Activated B cell treated with CpG ODN at 0.5 μM for 24 hours (primary cell): ENCODE measurements around the gene C14orf180. TPM values are rescaled to one million over a fixed set of nuclear protein-coding genes. Genes with fewer than 3 reads are reported as not detected.

ENCODE experiments used
- ATAC-seq: fragments of 200-7000 bp; cut with Tn5 transposase; one replicate; pipeline ENCODE4 v1.10.0; 2021; ENCODE audit warnings: low read depth, mild to moderate bottlenecking, moderate library complexity
- CTCF ChIA-PET: fragments of 350-600 bp; sonication (Branson Sonifier 250); formaldehyde crosslinking; loops from one replicate; lab custom pipeline; 2021; ENCODE audit warnings: antibody characterized with exemption; lab: Charles Lee
- POLR2A ChIA-PET: fragments of 350-600 bp; sonication (Branson Sonifier 250); formaldehyde crosslinking; loops from one replicate; lab custom pipeline; 2021; ENCODE audit warnings: antibody characterized with exemption; lab: Charles Lee
- DNase-seq: peaks from one replicate; pipeline ENCODE4 v3.0.0; 2022
- H3K27ac Mint-ChIP-seq: one replicate; pipeline ENCODE4 v1.8.0; 2020; ENCODE audit warnings: mixed read lengths
- H3K27me3 Mint-ChIP-seq: one replicate; pipeline ENCODE4 v1.8.0; 2021; ENCODE audit warnings: mixed read lengths
- H3K36me3 Mint-ChIP-seq: one replicate; pipeline ENCODE4 v1.8.0; 2021; ENCODE audit warnings: low read depth, mixed read lengths
- H3K4me1 Mint-ChIP-seq: one replicate; pipeline ENCODE4 v1.8.0; 2021; ENCODE audit warnings: mixed read lengths
- H3K4me3 Mint-ChIP-seq: one replicate; pipeline ENCODE4 v1.8.0; 2020; ENCODE audit warnings: mild to moderate bottlenecking, mixed read lengths
- H3K9me3 Mint-ChIP-seq: one replicate; pipeline ENCODE4 v1.8.0; 2020; ENCODE audit warnings: mixed read lengths
- intact Hi-C: fragments of 100-400 bp; cut with micrococcal nuclease; formaldehyde crosslinking; loops from one replicate; pipeline ENCODE4 v1.15.1; 2024
- total RNA-seq: library from RNA; stranded (reverse); gene quantifications from 2 replicates; pipeline ENCODE4 v1.2.3, GENCODE V29; 2022
- TF ChIP-seq, protein P1 (sequence below): fragments of 200-600 bp; IDR thresholded peaks from one replicate; pipeline ENCODE4 v1.8.0; 2022; ENCODE audit warnings: antibody characterized with exemption, mild to moderate bottlenecking

Gene C14orf180
- total RNA-seq, 1 donor from 2014 or later, result not detected

DNA sequence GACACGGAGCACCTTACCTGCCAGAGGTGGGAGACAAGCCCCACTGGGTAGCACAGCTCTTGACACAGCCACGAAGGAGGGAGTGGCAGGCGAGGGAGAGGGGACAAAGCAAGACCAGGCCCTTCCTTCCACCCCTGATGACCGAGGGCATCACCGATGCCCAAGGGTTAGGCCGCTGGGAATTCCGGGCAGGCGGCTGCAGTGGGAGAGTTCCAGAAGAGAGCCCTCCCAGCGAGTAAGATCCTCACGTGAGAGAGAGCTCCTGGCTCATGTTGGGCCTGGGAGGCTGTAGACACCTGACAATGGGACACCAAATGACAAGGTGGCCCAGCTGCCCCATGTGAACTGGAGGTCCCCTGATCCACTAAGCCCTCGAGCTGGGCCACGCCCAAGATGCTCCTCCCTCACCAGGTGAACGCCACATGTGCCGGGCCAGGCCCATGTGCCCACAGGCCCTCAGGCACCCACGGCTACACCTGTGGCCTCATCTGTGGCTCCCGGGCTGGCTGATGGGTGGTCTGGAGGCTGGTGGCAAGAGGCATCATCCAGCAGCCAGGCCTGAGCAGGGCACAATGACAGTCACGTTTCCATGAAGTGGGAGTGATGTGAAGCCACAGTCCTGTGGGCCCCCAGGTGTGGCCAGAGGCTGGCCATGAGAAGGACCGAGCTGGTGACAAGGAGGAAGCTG lies 32.1 kb upstream of the C14orf180 start:
- TF ChIP-seq, protein P1, sequence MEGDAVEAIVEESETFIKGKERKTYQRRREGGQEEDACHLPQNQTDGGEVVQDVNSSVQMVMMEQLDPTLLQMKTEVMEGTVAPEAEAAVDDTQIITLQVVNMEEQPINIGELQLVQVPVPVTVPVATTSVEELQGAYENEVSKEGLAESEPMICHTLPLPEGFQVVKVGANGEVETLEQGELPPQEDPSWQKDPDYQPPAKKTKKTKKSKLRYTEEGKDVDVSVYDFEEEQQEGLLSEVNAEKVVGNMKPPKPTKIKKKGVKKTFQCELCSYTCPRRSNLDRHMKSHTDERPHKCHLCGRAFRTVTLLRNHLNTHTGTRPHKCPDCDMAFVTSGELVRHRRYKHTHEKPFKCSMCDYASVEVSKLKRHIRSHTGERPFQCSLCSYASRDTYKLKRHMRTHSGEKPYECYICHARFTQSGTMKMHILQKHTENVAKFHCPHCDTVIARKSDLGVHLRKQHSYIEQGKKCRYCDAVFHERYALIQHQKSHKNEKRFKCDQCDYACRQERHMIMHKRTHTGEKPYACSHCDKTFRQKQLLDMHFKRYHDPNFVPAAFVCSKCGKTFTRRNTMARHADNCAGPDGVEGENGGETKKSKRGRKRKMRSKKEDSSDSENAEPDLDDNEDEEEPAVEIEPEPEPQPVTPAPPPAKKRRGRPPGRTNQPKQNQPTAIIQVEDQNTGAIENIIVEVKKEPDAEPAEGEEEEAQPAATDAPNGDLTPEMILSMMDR, result no peak
- POLR2A ChIA-PET, result no interaction called here
- no peak for ATAC-seq
- H3K4me1 Mint-ChIP-seq, result no peaks in the 10 kb centered on the region
- no peak for DNase-seq
- peaks cover 11% of the 10 kb centered on the region for H3K27me3 Mint-ChIP-seq
- intact Hi-C loops, result no loop called here
- H3K36me3 Mint-ChIP-seq, result no peaks in the 10 kb centered on the region
- no peaks in the 10 kb centered on the region for H3K9me3 Mint-ChIP-seq
- no peak overlapping the region for H3K4me3 Mint-ChIP-seq
- CTCF ChIA-PET, result no interaction called here
- no peak overlapping the region for H3K27ac Mint-ChIP-seq

DNA sequence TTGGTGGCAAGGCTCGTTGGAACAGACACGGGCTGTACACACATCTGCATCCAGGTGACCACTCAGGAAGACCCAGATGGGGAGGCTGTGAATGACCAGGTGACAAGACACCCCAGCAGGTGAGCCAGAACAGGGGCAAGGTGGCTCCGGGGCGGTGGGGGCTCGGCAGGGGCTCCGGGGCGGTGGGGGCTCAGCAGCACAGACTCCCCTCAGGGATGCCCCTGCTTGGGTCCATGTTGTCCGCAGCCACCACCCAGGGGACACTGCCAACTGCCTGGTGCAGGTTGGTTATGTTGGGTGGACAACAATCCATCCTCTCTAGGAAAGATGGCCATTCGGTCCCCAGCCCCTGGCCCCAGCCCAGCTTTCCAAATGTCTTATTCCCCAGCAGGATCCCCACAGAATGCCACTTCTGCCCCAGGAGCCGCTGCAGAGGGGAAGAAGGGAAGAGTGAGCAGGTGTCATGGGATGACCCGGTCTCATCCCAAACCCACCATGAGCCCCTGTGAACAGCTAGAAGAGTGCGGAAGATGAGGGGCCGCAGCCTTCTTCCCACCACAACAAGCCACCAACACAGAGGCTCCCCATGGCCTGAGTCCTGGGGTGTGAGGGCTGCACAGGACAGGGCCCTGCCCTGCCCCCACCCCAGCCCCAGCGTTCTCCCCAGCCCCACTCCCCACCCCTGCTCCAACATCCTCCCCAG lies 31.4 kb upstream of the C14orf180 start:
- Mint-ChIP-seq H3K27me3 (peaks cover 18% of the 10 kb centered on the region), H3K9me3 (no peaks in the 10 kb centered on the region), H3K4me1 (no peaks in the 10 kb centered on the region), H3K4me3 (no peak overlapping the region), H3K27ac (no peak overlapping the region), H3K36me3 (no peaks in the 10 kb centered on the region)
- ChIA-PET POLR2A (no interaction called here), CTCF (no interaction called here)
- intact Hi-C loops, result no loop called here
- no peak for ATAC-seq
- TF ChIP-seq, protein P1, result no peak
- DNase-seq, result no peak

DNA sequence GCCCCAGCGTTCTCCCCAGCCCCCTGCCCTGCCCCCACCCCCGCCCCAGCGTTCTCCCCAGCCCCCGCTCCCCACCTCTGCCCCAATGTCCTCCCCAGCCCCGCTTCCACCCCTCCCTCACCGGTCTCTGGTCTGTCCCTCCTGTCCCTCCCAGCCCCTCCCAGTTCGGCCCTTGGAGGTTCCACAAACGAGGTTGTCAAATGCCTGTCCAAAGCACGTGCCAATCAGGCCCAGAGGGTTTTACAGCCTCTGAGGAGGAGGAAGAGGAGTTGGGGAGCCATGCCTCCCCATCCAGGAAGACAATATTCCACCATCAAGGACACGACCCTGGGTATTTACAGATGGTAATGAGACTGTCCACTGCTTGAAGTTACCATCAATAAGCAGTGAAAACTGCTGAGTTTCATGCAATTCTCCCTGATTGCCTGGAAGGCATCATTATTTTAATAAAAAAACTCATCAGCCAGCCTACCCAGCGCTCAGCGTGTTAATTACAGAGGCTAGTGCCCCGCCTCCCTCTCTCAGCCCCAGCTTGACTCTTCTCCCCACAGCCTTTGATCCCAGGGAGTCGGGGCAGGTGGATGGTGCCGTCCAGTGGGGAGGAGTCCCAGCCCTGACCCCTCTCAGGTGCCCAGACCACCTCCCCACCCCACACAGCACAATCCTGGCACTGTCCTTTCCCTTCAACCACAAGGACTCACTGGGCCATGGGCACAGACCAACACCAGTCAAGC lies 30.6 kb upstream of the C14orf180 start:
- Mint-ChIP-seq H3K9me3 (no peaks in the 10 kb centered on the region), H3K36me3 (no peaks in the 10 kb centered on the region), H3K4me1 (no peaks in the 10 kb centered on the region), H3K27ac (no peak overlapping the region), H3K4me3 (no peak overlapping the region), H3K27me3 (peaks cover 23% of the 10 kb centered on the region)
- no peak for DNase-seq
- ChIA-PET POLR2A (no interaction called here), CTCF (no interaction called here)
- no peak for ATAC-seq
- intact Hi-C loops, result no loop called here
- TF ChIP-seq, protein P1, result no peak

DNA sequence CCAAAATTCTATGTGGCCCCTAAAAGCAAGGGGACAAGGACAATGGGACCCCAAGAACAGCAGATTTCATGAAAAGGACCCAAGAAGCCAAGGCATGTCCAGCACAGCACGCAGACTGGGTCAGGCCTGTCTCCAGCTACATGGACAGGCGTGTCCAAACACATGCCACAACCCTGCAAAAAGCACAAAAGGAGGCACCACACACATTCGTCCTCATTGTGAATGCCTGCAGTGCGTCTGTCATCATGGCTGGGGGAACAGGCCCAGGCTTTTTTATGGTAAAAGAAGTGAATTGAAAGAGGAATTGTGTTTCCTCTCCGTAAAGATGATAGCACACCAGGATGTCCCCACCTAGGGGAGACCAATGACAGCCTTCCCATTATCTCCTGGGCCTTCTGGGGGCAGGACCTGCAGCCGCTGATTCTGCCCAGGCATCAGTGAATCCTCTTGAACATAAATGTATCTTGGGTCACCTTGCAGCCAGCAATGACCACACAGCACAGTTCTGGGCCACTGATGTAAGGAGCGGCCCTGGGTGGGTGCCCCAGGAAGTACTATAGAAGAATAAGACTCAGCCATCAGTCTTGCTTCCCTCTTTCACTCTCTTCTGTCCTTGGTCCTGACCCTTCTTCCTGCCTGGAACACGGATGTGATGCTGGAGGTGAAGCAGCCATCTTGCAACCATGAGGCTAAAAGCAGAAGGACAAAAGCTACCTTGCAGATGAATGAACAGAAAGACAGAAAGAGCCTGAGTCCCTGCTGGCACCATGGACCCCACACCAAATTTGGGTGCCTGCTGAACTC lies 29.8 kb upstream of the C14orf180 start:
- intact Hi-C loops, result no loop called here
- POLR2A ChIA-PET, result no interaction called here
- Mint-ChIP-seq H3K27me3 (peaks cover 21% of the 10 kb centered on the region), H3K4me3 (no peak overlapping the region), H3K27ac (no peak overlapping the region), H3K4me1 (no peaks in the 10 kb centered on the region), H3K9me3 (no peaks in the 10 kb centered on the region), H3K36me3 (no peaks in the 10 kb centered on the region)
- DNase-seq, result no peak
- TF ChIP-seq, protein P1, result no peak
- CTCF ChIA-PET, result no interaction called here
- no peak for ATAC-seq
